ENCODE results near the gene TMEM217.
"Not testable (repeated sequence)": the region's sequence is repeated elsewhere in the genome, so short reads cannot be mapped to it uniquely, and the experiment has no call there.

TMEM217 gene

GRCh38 chr6:37257634-37258404, at the start of gene TMEM217, which contains the start of gene TBC1D22B:
Gene TMEM217 (minus strand): TSS chr6:37258144. CDS start chr6:37219030, 39,114 bp downstream.
Gene TBC1D22B (plus strand): TSS chr6:37257772. CDS start chr6:37257918, 146 bp downstream.
- Histone ChIP-seq H3K27ac (ENCODE audit: low read length) (peak within 1 kb of the TSS; percentile 91), H3K9me3 (ENCODE audit: insufficient read depth, low read depth, low read length) (no peaks in the 10 kb centered on the region), H3K4me3 (ENCODE audit: low read length) (peak within 1 kb of the TSS; percentile 83), H3K9ac (ENCODE audit: low read depth, low read length) (peak within 1 kb of the TSS; percentile 96), H3K27me3 (ENCODE audit: insufficient read depth, low read length) (no peaks in the 10 kb centered on the region; the same call in 1 of the 2 replicates), H3K4me1 (ENCODE audit: insufficient read depth, low read length) (peaks cover 3% of the 10 kb centered on the region; the same call in 1 of the 2 replicates), H3K36me3 (ENCODE audit: insufficient read depth, low read depth, low read length) (no peaks in the 10 kb centered on the region)

GRCh38 chr6:37307484-37307883, 49.5 kb upstream of the TMEM217 start:
- H3K27ac ChIP-seq (ENCODE audit: low read length); H3K9ac ChIP-seq (ENCODE audit: low read depth, low read length); H3K27me3 ChIP-seq (ENCODE audit: insufficient read depth, low read length); H3K9me3 ChIP-seq (ENCODE audit: insufficient read depth, low read depth, low read length); H3K4me3 ChIP-seq (ENCODE audit: low read length); H3K4me1 ChIP-seq (ENCODE audit: insufficient read depth, low read length): not testable (repeated sequence)
- peaks cover 37% of the 10 kb centered on the region for H3K36me3 ChIP-seq (ENCODE audit: insufficient read depth, low read depth, low read length)

- Histone ChIP-seq H3K27me3 (ENCODE audit: insufficient read depth, low read length) (no peaks in the 10 kb centered on the region), H3K9me3 (ENCODE audit: insufficient read depth, low read depth, low read length) (no peaks in the 10 kb centered on the region), H3K27ac (ENCODE audit: low read length) (no peak overlapping the region), H3K9ac (ENCODE audit: low read depth, low read length) (no peak overlapping the region), H3K4me3 (ENCODE audit: low read length) (no peak overlapping the region), H3K36me3 (ENCODE audit: insufficient read depth, low read depth, low read length) (peaks cover 32% of the 10 kb centered on the region), H3K4me1 (ENCODE audit: insufficient read depth, low read length) (no peaks in the 10 kb centered on the region)
Observed at GRCh38 chr6:37306624-37307222, 48.8 kb upstream of the TMEM217 start.

GRCh38 chr6:37305841-37306425, 48.0 kb upstream of the TMEM217 start:
- Histone ChIP-seq H3K27me3 (ENCODE audit: insufficient read depth, low read length) (no peaks in the 10 kb centered on the region), H3K4me3 (ENCODE audit: low read length) (no peak overlapping the region), H3K27ac (ENCODE audit: low read length) (no peak overlapping the region), H3K9ac (ENCODE audit: low read depth, low read length) (no peak overlapping the region), H3K36me3 (ENCODE audit: insufficient read depth, low read depth, low read length) (peaks cover 35% of the 10 kb centered on the region), H3K9me3 (ENCODE audit: insufficient read depth, low read depth, low read length) (no peaks in the 10 kb centered on the region), H3K4me1 (ENCODE audit: insufficient read depth, low read length) (no peaks in the 10 kb centered on the region)

GRCh38 chr6:37304766-37305165, 46.8 kb upstream of the TMEM217 start:
- Histone ChIP-seq H3K9me3 (ENCODE audit: insufficient read depth, low read depth, low read length) (no peaks in the 10 kb centered on the region), H3K4me1 (ENCODE audit: insufficient read depth, low read length) (no peaks in the 10 kb centered on the region), H3K36me3 (ENCODE audit: insufficient read depth, low read depth, low read length) (peaks cover 35% of the 10 kb centered on the region), H3K27ac (ENCODE audit: low read length) (no peak overlapping the region), H3K9ac (ENCODE audit: low read depth, low read length) (no peak overlapping the region), H3K4me3 (ENCODE audit: low read length) (no peak overlapping the region), H3K27me3 (ENCODE audit: insufficient read depth, low read length) (no peaks in the 10 kb centered on the region)

- H3K4me3 ChIP-seq (ENCODE audit: low read length), result no peak overlapping the region
- no peaks in the 10 kb centered on the region for H3K4me1 ChIP-seq (ENCODE audit: insufficient read depth, low read length)
- H3K27me3 ChIP-seq (ENCODE audit: insufficient read depth, low read length), result no peaks in the 10 kb centered on the region
- no peak overlapping the region for H3K9ac ChIP-seq (ENCODE audit: low read depth, low read length)
- H3K36me3 ChIP-seq (ENCODE audit: insufficient read depth, low read depth, low read length), result peaks cover 35% of the 10 kb centered on the region
- no peaks in the 10 kb centered on the region for H3K9me3 ChIP-seq (ENCODE audit: insufficient read depth, low read depth, low read length)
- no peak overlapping the region for H3K27ac ChIP-seq (ENCODE audit: low read length)
Observed at GRCh38 chr6:37303891-37304503, 46.1 kb upstream of the TMEM217 start.

GRCh38 chr6:37303091-37303660, 45.2 kb upstream of the TMEM217 start:
- Histone ChIP-seq H3K4me3 (ENCODE audit: low read length) (no peak overlapping the region), H3K4me1 (ENCODE audit: insufficient read depth, low read length) (no peaks in the 10 kb centered on the region), H3K27ac (ENCODE audit: low read length) (no peak overlapping the region), H3K27me3 (ENCODE audit: insufficient read depth, low read length) (no peaks in the 10 kb centered on the region), H3K9ac (ENCODE audit: low read depth, low read length) (no peak overlapping the region), H3K9me3 (ENCODE audit: insufficient read depth, low read depth, low read length) (no peaks in the 10 kb centered on the region), H3K36me3 (ENCODE audit: insufficient read depth, low read depth, low read length) (peaks cover 35% of the 10 kb centered on the region)

GRCh38 chr6:37302086-37302686, 44.2 kb upstream of the TMEM217 start:
- no peaks in the 10 kb centered on the region for H3K4me1 ChIP-seq (ENCODE audit: insufficient read depth, low read length)
- no peaks in the 10 kb centered on the region for H3K9me3 ChIP-seq (ENCODE audit: insufficient read depth, low read depth, low read length)
- H3K4me3 ChIP-seq (ENCODE audit: low read length), result no peak overlapping the region
- no peaks in the 10 kb centered on the region for H3K27me3 ChIP-seq (ENCODE audit: insufficient read depth, low read length)
- H3K36me3 ChIP-seq (ENCODE audit: insufficient read depth, low read depth, low read length), result peaks cover 39% of the 10 kb centered on the region
- H3K9ac ChIP-seq (ENCODE audit: low read depth, low read length), result no peak overlapping the region
- H3K27ac ChIP-seq (ENCODE audit: low read length), result no peak overlapping the region

GRCh38 chr6:37299990-37300389, 42.0 kb upstream of the TMEM217 start:
- H3K9ac ChIP-seq (ENCODE audit: low read depth, low read length), result no peak overlapping the region
- H3K27ac ChIP-seq (ENCODE audit: low read length), result no peak overlapping the region

GRCh38 chr6:37298958-37299357, 41.0 kb upstream of the TMEM217 start:
- H3K4me3 ChIP-seq (ENCODE audit: low read length), result no peak overlapping the region
- H3K4me1 ChIP-seq (ENCODE audit: insufficient read depth, low read length), result no peaks in the 10 kb centered on the region
- no peak overlapping the region for H3K9ac ChIP-seq (ENCODE audit: low read depth, low read length)
- peaks cover 36% of the 10 kb centered on the region for H3K36me3 ChIP-seq (ENCODE audit: insufficient read depth, low read depth, low read length)
- no peaks in the 10 kb centered on the region for H3K9me3 ChIP-seq (ENCODE audit: insufficient read depth, low read depth, low read length)
- no peaks in the 10 kb centered on the region for H3K27me3 ChIP-seq (ENCODE audit: insufficient read depth, low read length)
- H3K27ac ChIP-seq (ENCODE audit: low read length), result no peak overlapping the region

More at GRCh38 chr6:37299990-37300389, 42.0 kb upstream of the TMEM217 start:
- Histone ChIP-seq H3K27me3 (ENCODE audit: insufficient read depth, low read length) (no peaks in the 10 kb centered on the region), H3K36me3 (ENCODE audit: insufficient read depth, low read depth, low read length) (peaks cover 36% of the 10 kb centered on the region), H3K9me3 (ENCODE audit: insufficient read depth, low read depth, low read length) (no peaks in the 10 kb centered on the region), H3K4me3 (ENCODE audit: low read length) (no peak overlapping the region), H3K4me1 (ENCODE audit: insufficient read depth, low read length) (no peaks in the 10 kb centered on the region)

GRCh38 chr6:37297637-37298036, 39.7 kb upstream of the TMEM217 start:
- H3K9me3 ChIP-seq (ENCODE audit: insufficient read depth, low read depth, low read length); H3K4me1 ChIP-seq (ENCODE audit: insufficient read depth, low read length); H3K9ac ChIP-seq (ENCODE audit: low read depth, low read length); H3K27ac ChIP-seq (ENCODE audit: low read length); H3K27me3 ChIP-seq (ENCODE audit: insufficient read depth, low read length); H3K4me3 ChIP-seq (ENCODE audit: low read length): not testable (repeated sequence)
- peaks cover 38% of the 10 kb centered on the region for H3K36me3 ChIP-seq (ENCODE audit: insufficient read depth, low read depth, low read length)

Data from iPS-20b (cell line).